Spleen (tissue), 11 donors: ENCODE data around the gene TMEM163. TPM values are rescaled to one million over a fixed set of nuclear protein-coding genes. Genes with fewer than 3 reads are reported as not detected.

Source experiments
- DNase-seq: peaks from one replicate; pipeline ENCODE4 v3.0.0-alpha.2; 2020
- H3K27ac ChIP-seq, 8 donors: fragments of 200-600 bp; sonication (generic) in 7 of 8; 1 replicate in 4 of 8; 2 replicates in 4 of 8; pipeline versions ENCODE4 v1.5.0 to v1.8.0; 2016 to 2021; ENCODE audit warnings: inconsistent platforms in 4 of 8, mild to moderate bottlenecking in 4 of 8, moderate library complexity in 1 of 8
- H3K27me3 ChIP-seq, 7 donors: fragments of 200-600 bp; sonication (generic) in 6 of 7; replicated peaks in 1 of 7; 1 replicate in 4 of 7; 2 replicates in 3 of 7; pipeline versions ENCODE4 v1.5.0 to v1.8.0; 2016 to 2021; ENCODE audit warnings: inconsistent platforms in 3 of 7, mild to moderate bottlenecking in 1 of 7
- H3K36me3 ChIP-seq, 6 donors: fragments of 200-600 bp; sonication (generic) in 5 of 6; 1 replicate in 4 of 6; 2 replicates in 2 of 6; pipeline versions ENCODE4 v1.5.0 to v1.8.0; 2016 to 2021; ENCODE audit warnings: inconsistent platforms in 2 of 6
- H3K4me1 ChIP-seq, 6 donors: fragments of 200-600 bp; sonication (generic) in 5 of 6; 1 replicate in 3 of 6; 2 replicates in 3 of 6; pipeline versions ENCODE4 v1.5.0 to v1.8.0; 2016 to 2021; ENCODE audit warnings: inconsistent platforms in 3 of 6
- H3K4me3 ChIP-seq, 8 donors: fragments of 200-600 bp; sonication (generic) in 7 of 8; 1 replicate in 4 of 8; 2 replicates in 4 of 8; pipeline versions ENCODE4 v1.5.0 to v1.8.0; 2016 to 2021; ENCODE audit warnings: inconsistent platforms in 4 of 8, mild to moderate bottlenecking in 4 of 8, moderate library complexity in 2 of 8
- H3K9me3 ChIP-seq, 8 donors: fragments of 200-600 bp; sonication (generic) in 7 of 8; 1 replicate in 4 of 8; 2 replicates in 4 of 8; pipeline versions ENCODE4 v1.5.0 to v1.8.0; 2016 to 2021; ENCODE audit warnings: inconsistent platforms in 4 of 8
- CTCF ChIP-seq, 11 experiments: fragments of 200-600 bp in 7 of 11; fragments of 450-650 bp in 4 of 11; sonication (generic) in 4 of 11; IDR thresholded peaks in 8 of 11; conservative IDR thresholded peaks in 3 of 11; 1 replicate in 7 of 11; 2 replicates in 4 of 11; pipeline versions ENCODE4 v1.4.0 to v1.8.0; 2016 to 2021; ENCODE audit warnings: antibody characterized with exemption in 11 of 11, inconsistent platforms in 4 of 11, mild to moderate bottlenecking in 1 of 11
- POLR2A ChIP-seq, 3 donors: fragments of 450-650 bp; IDR thresholded peaks; one replicate each; pipeline ENCODE4 v1.5.1; 2017; ENCODE audit warnings: antibody characterized with exemption in 3 of 3, mild to moderate bottlenecking in 1 of 3
- POLR2AphosphoS5 ChIP-seq, 3 donors: sonication (generic); formaldehyde crosslinking; IDR thresholded peaks; one replicate each; pipeline ENCODE4 v1.5.1; 2017; ENCODE audit warnings: antibody characterized with exemption in 3 of 3
- WGBS, 5 donors: extraction: QIAGEN DNeasy Blood & Tissue Kit in 3 of 5; methylation state at CpG; one replicate each; pipeline versions ENCODE4 v1.1.5 to v1.1.7; 2013 to 2018; 5-methylcytosine and 5-hydroxymethylcytosine counted together
- intact Hi-C: fragments of 100-400 bp; cut with DNase I; formaldehyde crosslinking; loops from one replicate; pipeline ENCODE4 v1.15.0; 2023; ENCODE audit warnings: low total_unique reads
- polyA plus RNA-seq, 3 donors: library from polyadenylated mRNA; stranded (reverse); fragments of 200-250 nt; gene quantifications; one replicate each; pipeline ENCODE4 v1.2.1, GENCODE V29; 2013
- total RNA-seq, 7 donors: library from RNA; depleted of rRNA in 3 of 7; stranded (reverse); fragments of >200 nt in 3 of 7; fragmentation: NEBNext Ultra II Directional in 4 of 7; extraction: Animal tissue kit (Norgen Biotek cat#: 25700) in 4 of 7; gene quantifications; one replicate each; pipeline versions ENCODE4 v1.1.0 to v1.2.1, GENCODE V29; 2016 to 2021
- donor health status: healthy with polysubstance abuse.
- donor health status: DM: no; HTN: no; CAD: no; lungs with moderate emphysema.
- donor health status: DM: no; HTN: no; CAD: no.
- donor health status: Bipolar disorder and iron deficiency.
- donor health status: healthy.
- donor health status: DM: no; HTN: no; CAD: no.
- donor health status: DM: yes; HTN: yes; CAD: no.

TMEM163 gene
- total and polyA plus RNA-seq, 10 donors, result 2.4 to 12.5 (median 3.7) TPM

GRCh38 chr2:134453476-134453875 is 265.3 kb downstream of the TMEM163 start:
- intact Hi-C loops, result loop anchor here (5.0 to 10.0 kb wide), 2 partner anchors 339 to 444 kb away; no protein-coding TSS in a partner anchor
- no peaks in the 10 kb centered on the region for H3K27me3 ChIP-seq
- peaks cover 0 to 10% (median 0%) of the 10 kb centered on the region in 6 donors for H3K4me1 ChIP-seq
- no peaks in the 10 kb centered on the region for H3K9me3 ChIP-seq
- H3K4me3 ChIP-seq, result no peak overlapping the region
- H3K27ac ChIP-seq, result no peak overlapping the region
- TF ChIP-seq POLR2AphosphoS5 (IDR thresholded peaks at IDR 0.05), result no peak
- no peak for DNase-seq
- peaks cover 0 to 83% (median 15%) of the 10 kb centered on the region in 6 donors for H3K36me3 ChIP-seq
- WGBS, 5 donors, result 85 to 97% (median 88%) methylated on average over 4 of the region's 4 CpGs

DNA sequence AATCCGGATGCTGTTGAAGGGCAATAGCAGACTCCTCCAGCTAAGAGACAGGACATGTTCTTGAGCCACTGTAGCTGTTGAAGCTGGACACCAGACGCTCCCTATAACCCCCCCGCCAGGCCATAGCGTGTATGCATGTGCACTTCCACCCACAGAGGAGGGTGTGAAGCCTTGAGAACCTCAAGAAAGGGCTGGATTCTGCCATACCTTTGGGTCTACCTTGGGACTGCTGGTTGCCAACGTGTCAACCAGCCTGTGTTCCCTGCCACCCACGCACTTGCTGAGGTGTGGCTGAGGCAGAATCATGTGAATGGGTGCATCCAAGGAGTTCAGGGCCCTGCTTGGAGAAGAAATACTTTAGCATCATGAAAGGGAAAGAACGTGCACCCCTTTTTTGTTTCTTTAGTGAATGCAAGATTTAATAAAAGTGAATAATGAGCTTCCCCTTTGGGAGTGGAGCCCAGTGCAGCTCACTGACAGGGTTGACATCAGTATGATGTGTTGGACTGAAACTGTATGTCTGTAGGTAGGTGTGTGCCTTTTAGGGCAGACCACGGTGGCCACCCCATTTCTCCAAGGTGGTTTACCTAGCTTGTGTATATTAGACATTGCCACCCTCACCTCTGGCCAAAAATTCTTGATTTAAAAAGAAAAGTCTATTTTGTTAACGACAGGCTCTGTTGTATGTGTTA is 266.6 kb downstream of the TMEM163 start:
- Histone ChIP-seq H3K4me3 (no peak overlapping the region), H3K27ac (no peak overlapping the region), H3K4me1 (no peaks in the 10 kb centered on the region), H3K36me3 (peaks cover 0 to 96% (median 26%) of the 10 kb centered on the region in 6 donors), H3K9me3 (no peaks in the 10 kb centered on the region), H3K27me3 (no peaks in the 10 kb centered on the region)
- DNase-seq, result peak; percentile 42
- 91 to 96% (median 92%) methylated on average over 9 of the region's 9 CpGs for WGBS, 5 donors
- intact Hi-C loops, result loop anchor here (5.0 to 10.0 kb wide), 2 partner anchors 337 to 445 kb away; no protein-coding TSS in a partner anchor
- TF ChIP-seq POLR2AphosphoS5 (IDR thresholded peaks at IDR 0.05) (no peak), POLR2A (IDR thresholded peaks at IDR 0.05) (no peak), CTCF (IDR thresholded peaks at IDR 0.05 in 8 of 11, conservative IDR thresholded peaks at IDR 0.05 in 3 of 11) (no peak)

DNA sequence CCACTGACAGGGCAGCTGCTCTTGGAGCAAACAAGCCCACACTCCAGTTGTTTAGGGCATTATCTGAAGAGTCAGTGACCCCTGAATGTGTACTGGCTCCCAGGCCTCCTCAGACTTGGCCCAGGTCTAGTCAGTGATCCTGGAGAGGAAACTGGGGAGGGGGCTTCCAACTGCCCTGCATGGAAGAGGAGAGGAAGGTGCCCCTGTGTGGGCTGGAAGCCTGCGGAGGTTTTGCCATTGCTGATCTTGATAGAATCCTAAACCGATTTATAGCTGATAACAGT is 267.5 kb downstream of the TMEM163 start:
- Histone ChIP-seq H3K9me3 (no peaks in the 10 kb centered on the region), H3K4me1 (peaks cover 0 to 7% (median under 1%) of the 10 kb centered on the region in 6 donors), H3K4me3 (no peak overlapping the region), H3K27me3 (no peaks in the 10 kb centered on the region), H3K36me3 (peaks cover 0 to 99% (median 31%) of the 10 kb centered on the region in 6 donors), H3K27ac (no peak overlapping the region)
- no peak for DNase-seq
- WGBS, 5 donors, result 49 to 96% (median 63%) methylated on average over 2 of the region's 2 CpGs
- TF ChIP-seq POLR2A (IDR thresholded peaks at IDR 0.05), result no peak
- TF ChIP-seq POLR2AphosphoS5 (IDR thresholded peaks at IDR 0.05), result no peak
- no peak for TF ChIP-seq CTCF (IDR thresholded peaks at IDR 0.05 in 8 of 11, conservative IDR thresholded peaks at IDR 0.05 in 3 of 11)
- intact Hi-C loops, result loop anchor here (5.0 to 10.0 kb wide), 2 partner anchors 336 to 446 kb away; no protein-coding TSS in a partner anchor

DNA sequence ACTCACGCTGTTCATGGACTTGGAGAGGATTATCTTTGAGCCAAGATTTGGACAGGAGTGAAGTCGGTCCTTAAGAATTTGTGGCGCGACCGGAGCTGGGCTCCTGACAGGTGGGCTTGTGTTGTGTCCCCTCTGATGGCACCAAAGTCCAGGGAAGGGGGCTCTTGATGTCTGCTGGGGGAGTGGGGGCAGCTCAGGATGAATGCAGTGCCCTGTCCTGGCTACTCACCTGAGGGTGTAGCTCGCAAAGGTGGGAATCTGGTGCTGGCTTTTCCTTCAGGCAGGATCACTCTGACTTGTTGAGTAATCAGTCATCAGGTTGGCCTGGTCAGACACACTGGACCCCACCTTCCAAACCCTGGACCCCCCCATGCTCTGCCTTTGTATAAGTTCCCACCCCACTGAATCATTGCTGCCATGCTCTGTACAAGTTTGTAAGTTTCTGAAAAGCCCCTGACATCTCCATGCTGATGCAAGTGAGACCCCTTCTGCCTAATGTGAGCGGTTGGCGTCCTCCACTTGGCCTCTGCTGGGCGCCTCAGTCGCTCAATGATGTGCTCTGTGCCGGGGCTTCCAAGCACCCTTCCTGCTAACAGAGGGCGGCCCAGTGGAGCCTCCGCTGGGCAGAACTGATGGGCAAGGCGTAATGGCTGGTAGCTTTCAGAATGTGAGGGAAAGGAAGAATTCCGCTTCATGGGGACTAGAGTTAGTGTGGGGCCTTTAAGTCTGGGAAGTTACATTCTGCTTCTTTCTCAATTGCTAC is 268.9 kb downstream of the TMEM163 start:
- Histone ChIP-seq H3K27ac (no peak overlapping the region), H3K9me3 (no peaks in the 10 kb centered on the region), H3K27me3 (no peaks in the 10 kb centered on the region), H3K4me3 (no peak overlapping the region), H3K36me3 (peaks cover 0 to 99% (median 36%) of the 10 kb centered on the region in 6 donors), H3K4me1 (peaks cover 0 to 18% (median 6%) of the 10 kb centered on the region in 6 donors)
- TF ChIP-seq POLR2AphosphoS5 (IDR thresholded peaks at IDR 0.05) (peak in 1 of 3 donors; percentile 29), POLR2A (IDR thresholded peaks at IDR 0.05) (no peak)
- DNase-seq, result no peak
- intact Hi-C loops, result loop anchor here (5.0 to 10.0 kb wide), 3 partner anchors 335 to 565 kb away; no protein-coding TSS in a partner anchor
- 92 to 97% (median 96%) methylated on average over 15 of the region's 15 CpGs for WGBS, 5 donors

DNA sequence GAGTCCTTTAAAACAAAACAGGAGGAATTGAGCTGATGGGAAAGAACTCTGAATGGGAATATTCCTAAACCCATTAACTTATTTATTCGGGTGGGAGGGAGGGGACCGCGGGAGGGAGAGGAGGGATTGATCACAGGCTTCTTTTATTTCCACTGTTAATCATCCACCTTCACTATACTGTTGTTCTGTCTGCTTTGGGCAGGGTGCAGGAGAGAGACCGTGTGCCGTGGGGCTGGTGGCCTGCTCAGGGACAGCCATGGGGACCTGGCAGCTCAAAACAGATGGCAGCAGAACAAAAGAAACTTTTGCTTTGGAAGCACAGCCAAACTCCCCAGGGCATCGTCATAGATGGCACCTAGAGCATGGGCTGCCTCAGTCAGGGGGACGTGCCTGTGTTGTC is 269.6 kb downstream of the TMEM163 start:
- no peaks in the 10 kb centered on the region for H3K27me3 ChIP-seq
- no peak overlapping the region for H3K4me3 ChIP-seq
- no peak overlapping the region for H3K27ac ChIP-seq
- H3K36me3 ChIP-seq, result peaks cover 0 to 100% (median 44%) of the 10 kb centered on the region in 6 donors
- whole genome bisulfite sequencing, 5 donors, result 93 to 96% (median 94%) methylated on average over 7 of the region's 7 CpGs
- no peak for DNase-seq
- H3K4me1 ChIP-seq, result peaks cover 0 to 24% (median 7%) of the 10 kb centered on the region in 6 donors
- H3K9me3 ChIP-seq, result no peaks in the 10 kb centered on the region
- TF ChIP-seq POLR2AphosphoS5 (IDR thresholded peaks at IDR 0.05) (no peak), POLR2A (IDR thresholded peaks at IDR 0.05) (no peak), CTCF (IDR thresholded peaks at IDR 0.05 in 8 of 11, conservative IDR thresholded peaks at IDR 0.05 in 3 of 11) (no peak)
- intact Hi-C loops, result loop anchor here (10.0 kb wide), 1 partner anchor 564 kb away; no protein-coding TSS in a partner anchor
